ENCODE measurements around the gene GPR143. TPM values are rescaled to one million over a fixed set of nuclear protein-coding genes. Genes with fewer than 3 reads are reported as not detected.

The GPR143 gene
- total RNA-seq, 2 experiments from 2014 or later: not detected

GRCh38 chrX:9678215-9678965 lies 87.3 kb downstream of the GPR143 start:
- intact Hi-C loops (cut with DNase I, micrococcal nuclease): loop anchor here (5.0 to 10.0 kb wide), 2 partner anchors 64 to 336 kb away; no protein-coding TSS in a partner anchor
- peaks cover 22% of the 10 kb centered on the region for H3K4me1 Mint-ChIP-seq

GRCh38 chrX:9677098-9677739 lies 88.4 kb downstream of the GPR143 start:
- Mint-ChIP-seq H3K36me3 (ENCODE audit: low read depth) (peaks cover 28% of the 10 kb centered on the region), H3K4me1 (peaks cover 22% of the 10 kb centered on the region), H3K27ac (peak overlapping the region; percentile 19), H3K27me3 (no peaks in the 10 kb centered on the region), H3K4me3 (no peak overlapping the region), H3K9me3 (ENCODE audit: low read depth) (no peaks in the 10 kb centered on the region)
- ATAC-seq (peak; percentile 99), DNase-seq (peak; percentile 34)
- ChIA-PET POLR2A (no interaction called here), CTCF (interaction anchor here (0.6 to 1.2 kb wide), 4 partner anchors 10 to 364 kb away, joined by 3 read pairs; no protein-coding TSS in a partner anchor)
- intact Hi-C loops (cut with DNase I, micrococcal nuclease): loop anchor here (1.0 to 10.0 kb wide), 7 partner anchors 62 to 446 kb away; partner anchors contain the start of gene TBL1X (in 1 of the 2)

More at GRCh38 chrX:9678215-9678965, 87.3 kb downstream of the GPR143 start:
- peaks cover 25% of the 10 kb centered on the region for H3K36me3 Mint-ChIP-seq (ENCODE audit: low read depth)
- ATAC-seq: no peak
- ChIA-PET CTCF (interaction anchor here (0.6 kb wide), 1 partner anchor 401 kb away, joined by 3 read pairs; no protein-coding TSS in a partner anchor), POLR2A (no interaction called here)
- H3K4me3 Mint-ChIP-seq: no peak overlapping the region
- H3K27ac Mint-ChIP-seq: no peak overlapping the region
- no peaks in the 10 kb centered on the region for H3K27me3 Mint-ChIP-seq
- DNase-seq: no peak
- no peaks in the 10 kb centered on the region for H3K9me3 Mint-ChIP-seq (ENCODE audit: low read depth)

- Mint-ChIP-seq H3K36me3 (ENCODE audit: low read depth) (peaks cover 28% of the 10 kb centered on the region), H3K4me1 (peaks cover 22% of the 10 kb centered on the region), H3K4me3 (no peak overlapping the region), H3K9me3 (ENCODE audit: low read depth) (no peaks in the 10 kb centered on the region), H3K27me3 (no peaks in the 10 kb centered on the region), H3K27ac (peak overlapping the region; percentile 19)
- DNase-seq: no peak
- ChIA-PET POLR2A (no interaction called here), CTCF (interaction anchor here (0.7 to 1.2 kb wide), 3 partner anchors 9 to 363 kb away, joined by 3 read pairs; no protein-coding TSS in a partner anchor)
- intact Hi-C loops (cut with DNase I, micrococcal nuclease): loop anchor here (1.0 to 10.0 kb wide), 7 partner anchors 62 to 445 kb away; partner anchors contain the start of gene TBL1X (in 1 of the 2)
- ATAC-seq: no peak
Observed at GRCh38 chrX:9676738-9677097, 88.9 kb downstream of the GPR143 start.

DNA sequence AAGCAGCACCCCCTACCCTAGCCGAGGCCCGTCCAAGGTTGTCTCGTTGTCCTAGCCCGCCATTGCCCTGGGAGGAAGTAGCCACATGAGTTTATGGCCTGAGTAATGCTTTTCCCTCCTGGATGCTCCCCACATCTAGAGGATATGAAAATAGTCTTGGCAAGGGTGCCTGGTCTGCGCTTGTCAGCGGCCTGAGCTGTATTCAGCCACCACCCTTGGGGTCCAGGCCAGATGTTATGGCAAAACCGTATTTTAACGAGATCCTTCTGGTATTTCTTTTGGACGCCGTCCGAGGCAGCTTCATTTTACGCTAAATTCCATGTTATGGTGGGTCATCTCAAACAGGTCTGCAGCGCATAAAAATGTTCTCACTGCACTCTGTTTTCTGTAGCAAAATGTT lies 89.3 kb downstream of the GPR143 start:
- H3K4me3 Mint-ChIP-seq: no peak overlapping the region
- H3K36me3 Mint-ChIP-seq (ENCODE audit: low read depth): peaks cover 28% of the 10 kb centered on the region
- no peaks in the 10 kb centered on the region for H3K27me3 Mint-ChIP-seq
- ChIA-PET POLR2A (no interaction called here), CTCF (interaction anchor here (0.7 to 0.9 kb wide), 2 partner anchors 9 to 18 kb away, joined by 3 read pairs; no protein-coding TSS in a partner anchor)
- no peak for ATAC-seq
- intact Hi-C loops (cut with DNase I, micrococcal nuclease): loop anchor here (2.0 to 10.0 kb wide), 3 partner anchors 62 to 334 kb away; partner anchors contain the start of gene TBL1X (in 1 of the 2)
- H3K9me3 Mint-ChIP-seq (ENCODE audit: low read depth): no peaks in the 10 kb centered on the region
- H3K27ac Mint-ChIP-seq: no peak overlapping the region
- DNase-seq: no peak
- H3K4me1 Mint-ChIP-seq: peaks cover 22% of the 10 kb centered on the region

Other genes starting within 250 kb of the GPR143 start
- gene SHROOM2, start 20.6 kb upstream of the GPR143 start, total RNA-seq: not detected
- not detected for gene CLDN34, start 201.5 kb upstream of the GPR143 start, total RNA-seq